ENCODE measurements around the gene RNASEL.
"Not testable (repeated sequence)": the region's sequence is repeated elsewhere in the genome, so short reads cannot be mapped to it uniquely, and the experiment has no call there.

The RNASEL gene

DNA sequence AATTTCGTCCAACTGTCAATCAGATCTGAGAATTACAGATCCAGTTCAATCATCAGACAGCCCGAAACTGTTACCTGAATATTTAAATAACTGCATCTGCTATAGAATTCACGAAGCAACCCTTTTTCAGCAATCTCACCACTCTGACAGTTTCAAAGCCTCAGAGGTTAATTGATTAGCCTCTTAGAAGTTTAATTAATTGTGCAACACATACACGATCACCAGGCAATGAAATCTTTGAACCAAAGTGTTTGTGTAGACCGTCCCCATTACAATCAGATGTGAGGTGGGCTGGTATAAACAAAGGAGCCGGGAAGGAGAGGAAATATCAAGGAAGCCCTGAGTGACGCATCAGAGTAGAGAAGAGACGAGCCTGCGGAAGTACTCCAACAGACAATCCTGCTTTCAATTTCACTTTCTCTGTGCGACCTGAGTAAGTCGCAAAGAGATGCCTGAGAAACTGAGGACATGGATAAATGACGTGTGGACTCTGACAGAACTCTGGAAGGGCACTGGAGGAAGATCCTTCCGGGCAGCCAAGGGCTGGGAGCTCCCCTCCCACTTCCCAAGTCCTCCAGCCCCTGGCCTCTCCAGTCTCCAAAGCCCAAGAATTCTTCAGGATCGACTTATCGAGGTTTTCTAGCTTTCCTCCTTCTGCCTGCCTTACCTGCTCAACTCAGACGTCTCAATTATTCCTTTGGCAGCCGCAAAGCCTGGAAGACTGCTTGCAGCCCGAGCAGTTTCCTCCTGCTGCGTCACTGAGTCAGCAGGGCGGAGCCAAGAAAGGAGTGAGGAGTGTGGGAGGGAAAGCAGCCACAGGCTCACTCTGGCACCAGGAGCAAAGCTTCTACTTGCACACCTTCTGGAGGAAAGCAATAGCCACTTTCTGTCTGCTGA, at the start of gene RNASEL:
TSS of gene RNASEL (minus strand) at position 757 of the 897 bp plus-strand sequence. CDS start 2,450 bp downstream, outside the sequence.
- DNase-seq, result no peak

- no peak for DNase-seq
Measured at GRCh38 chr1:182637769-182638168, 48.7 kb upstream of the RNASEL start.

GRCh38 chr1:182635871-182636270, 46.8 kb upstream of the RNASEL start:
- no peak for DNase-seq

DNA sequence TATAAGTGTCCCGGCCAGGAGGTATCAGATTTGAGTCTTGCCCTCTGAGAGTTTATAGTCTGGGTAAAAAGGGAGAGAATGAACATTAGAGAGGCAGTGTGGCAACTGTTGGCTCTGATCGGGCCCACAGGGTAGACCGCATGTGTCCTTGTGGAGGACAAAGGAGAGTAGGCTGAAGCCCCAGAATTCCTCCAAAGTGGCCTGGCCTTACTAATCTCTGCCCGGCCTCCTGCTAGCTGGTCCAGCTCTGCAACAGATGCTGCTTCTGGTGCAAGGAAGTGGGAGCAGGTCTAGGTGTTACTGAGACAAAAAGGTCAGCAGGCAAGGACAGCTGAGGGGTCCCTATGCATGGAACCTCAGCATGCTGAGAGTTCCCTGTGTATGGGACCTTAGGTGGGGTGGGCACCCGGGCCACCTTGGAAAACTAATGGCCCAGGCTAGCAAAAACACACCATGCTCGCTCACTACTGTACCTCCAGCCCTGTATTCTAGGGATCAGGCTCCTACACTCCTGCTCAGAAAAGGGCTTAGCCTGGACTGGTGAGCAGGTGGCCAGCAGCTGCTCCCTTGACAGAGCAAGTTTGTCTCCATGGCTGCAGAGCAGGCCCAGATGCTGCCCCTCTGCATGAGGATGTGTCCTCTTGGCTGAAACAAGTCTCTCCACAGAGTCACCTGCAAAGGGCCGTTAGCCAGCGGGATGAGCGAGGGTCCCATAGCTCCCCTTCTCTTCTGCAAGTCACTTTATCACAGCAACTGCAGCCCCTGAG, 45.4 kb upstream of the RNASEL start:
- DNase-seq, result no peak

GRCh38 chr1:182633657-182634281, 44.7 kb upstream of the RNASEL start:
- peak; percentile 87 for DNase-seq

GRCh38 chr1:182633031-182633430, 44.0 kb upstream of the RNASEL start:
- DNase-seq, result no peak

DNA sequence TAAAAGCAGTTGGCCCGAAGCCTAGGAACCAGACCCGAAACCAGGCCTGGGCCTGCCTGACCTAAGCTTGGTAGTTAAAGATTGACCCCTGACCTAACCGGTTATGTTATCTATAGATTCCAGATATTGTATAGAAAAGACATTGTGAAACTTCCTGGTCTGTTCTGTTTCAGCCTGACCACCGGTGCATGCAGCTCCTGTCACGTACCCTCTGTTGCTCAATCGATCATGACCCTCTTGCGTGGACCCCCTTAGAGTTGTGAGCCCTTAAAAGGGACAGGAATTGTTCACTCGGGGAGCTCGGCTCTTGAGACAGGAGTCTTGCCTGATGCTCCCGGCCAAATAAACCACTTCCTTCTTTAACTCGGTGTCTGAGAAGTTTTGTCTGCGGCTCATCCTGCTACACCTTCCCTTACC, 43.4 kb upstream of the RNASEL start:
- not testable (repeated sequence) for DNase-seq

- no peak for DNase-seq
Measured at GRCh38 chr1:182631954-182632353, 42.9 kb upstream of the RNASEL start.

DNA sequence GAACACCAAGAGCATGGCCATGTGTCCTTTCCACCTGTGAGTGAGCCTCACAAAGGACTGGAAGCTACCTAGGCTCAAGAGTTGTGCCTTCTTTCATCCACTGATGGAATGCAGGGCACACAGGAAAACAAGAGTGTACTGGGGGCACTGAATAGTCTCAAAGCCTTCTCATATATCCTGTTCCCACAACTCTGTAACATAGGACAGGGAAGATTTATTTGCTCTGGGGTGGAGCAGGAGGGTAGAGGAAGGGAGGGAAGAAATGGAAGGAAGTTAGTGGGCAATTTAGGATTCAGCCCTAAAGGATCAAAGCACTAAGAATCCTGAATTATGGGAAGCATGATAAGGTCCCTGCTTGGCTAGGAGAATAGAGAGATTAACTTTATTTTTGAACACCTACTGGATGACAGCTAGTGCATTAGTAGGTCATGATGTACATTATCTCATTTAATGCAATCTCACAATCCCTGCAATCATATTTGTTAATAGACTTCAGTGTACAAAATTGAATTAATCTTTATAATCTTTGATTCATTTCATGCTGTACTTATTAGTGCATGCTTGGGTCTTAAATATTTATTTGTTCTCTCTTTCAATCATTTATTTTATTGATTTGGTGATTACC, 42.1 kb upstream of the RNASEL start:
- DNase-seq, result no peak

- DNase-seq, result no peak
Measured at GRCh38 chr1:182630586-182630985, 41.5 kb upstream of the RNASEL start.

DNA sequence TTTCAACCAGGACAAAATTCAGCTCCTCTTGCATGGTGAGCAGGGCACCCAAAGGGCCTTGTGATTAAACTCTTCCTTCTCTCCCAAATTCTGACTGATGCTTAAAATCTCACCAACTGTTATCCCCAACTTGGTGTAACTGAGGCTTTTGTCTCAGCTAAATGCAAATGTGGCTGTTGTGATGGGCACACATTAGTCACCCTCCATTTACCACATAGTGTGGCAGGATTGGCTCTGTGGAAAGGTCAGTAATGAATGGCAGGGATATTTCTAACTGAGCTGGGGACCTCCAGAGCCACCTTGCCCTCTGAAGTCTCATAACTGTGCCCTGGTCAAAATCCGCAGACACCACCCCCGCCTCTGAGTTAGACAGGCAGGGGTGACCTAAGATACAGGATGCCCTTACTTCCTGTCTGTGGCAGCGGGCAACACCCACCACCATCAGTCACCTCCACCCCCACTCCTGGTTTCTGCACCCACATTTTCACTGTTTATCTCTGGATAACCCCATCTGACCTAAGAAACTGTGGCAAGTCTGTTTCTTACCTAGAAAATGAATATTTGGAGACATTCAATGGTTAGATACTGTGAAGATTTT, 40.5 kb upstream of the RNASEL start:
- DNase-seq, result no peak

GRCh38 chr1:182629080-182629479, 40.0 kb upstream of the RNASEL start:
- no peak for DNase-seq

GRCh38 chr1:182628657-182629056, 39.6 kb upstream of the RNASEL start:
- DNase-seq, result no peak

- DNase-seq, result no peak
Measured at GRCh38 chr1:182627622-182628021, 38.6 kb upstream of the RNASEL start.

DNA sequence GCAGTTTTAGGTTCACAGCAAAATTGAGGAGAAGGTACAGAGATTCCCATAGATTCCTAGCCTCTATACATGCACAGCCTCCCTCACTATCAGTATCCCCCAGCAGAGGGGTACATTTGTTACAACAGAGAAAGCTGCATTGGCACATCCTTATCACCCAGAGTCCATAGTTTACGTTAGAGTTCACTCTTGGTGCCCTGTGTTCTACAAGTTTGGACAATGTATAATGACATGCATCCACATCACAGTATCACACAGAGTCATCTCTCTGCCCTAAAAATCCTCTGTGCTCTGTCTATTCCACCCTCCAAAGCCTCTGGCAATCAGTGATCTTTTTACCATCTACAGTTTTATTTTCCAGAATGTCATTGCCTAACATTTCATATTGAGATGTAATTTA, 37.5 kb upstream of the RNASEL start:
- DNase-seq, result no peak

GRCh38 chr1:182625719-182626504, 36.9 kb upstream of the RNASEL start:
- DNase-seq, result no peak

- DNase-seq, result no peak
Measured at GRCh38 chr1:182625024-182625423, 36.0 kb upstream of the RNASEL start.

DNA sequence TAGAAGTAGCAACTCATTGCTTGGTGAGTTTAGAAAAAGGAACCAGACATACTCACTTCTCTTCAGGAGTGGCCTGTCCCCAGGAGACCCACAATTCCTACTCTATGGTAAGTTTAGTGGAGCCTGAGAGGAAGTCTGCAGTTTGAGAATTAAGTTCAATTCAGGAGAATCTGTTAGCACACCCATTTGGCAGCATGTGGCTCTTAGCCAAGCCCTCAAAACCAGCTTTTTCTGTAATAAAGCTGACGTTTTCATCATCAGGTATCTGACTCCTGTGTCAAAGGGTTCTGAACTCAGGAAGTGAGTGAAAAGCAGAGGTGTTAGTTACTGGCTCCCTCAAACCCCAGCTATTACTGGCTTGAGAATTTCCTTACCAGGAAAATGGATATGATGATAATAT, 35.5 kb upstream of the RNASEL start:
- DNase-seq, result no peak

DNA sequence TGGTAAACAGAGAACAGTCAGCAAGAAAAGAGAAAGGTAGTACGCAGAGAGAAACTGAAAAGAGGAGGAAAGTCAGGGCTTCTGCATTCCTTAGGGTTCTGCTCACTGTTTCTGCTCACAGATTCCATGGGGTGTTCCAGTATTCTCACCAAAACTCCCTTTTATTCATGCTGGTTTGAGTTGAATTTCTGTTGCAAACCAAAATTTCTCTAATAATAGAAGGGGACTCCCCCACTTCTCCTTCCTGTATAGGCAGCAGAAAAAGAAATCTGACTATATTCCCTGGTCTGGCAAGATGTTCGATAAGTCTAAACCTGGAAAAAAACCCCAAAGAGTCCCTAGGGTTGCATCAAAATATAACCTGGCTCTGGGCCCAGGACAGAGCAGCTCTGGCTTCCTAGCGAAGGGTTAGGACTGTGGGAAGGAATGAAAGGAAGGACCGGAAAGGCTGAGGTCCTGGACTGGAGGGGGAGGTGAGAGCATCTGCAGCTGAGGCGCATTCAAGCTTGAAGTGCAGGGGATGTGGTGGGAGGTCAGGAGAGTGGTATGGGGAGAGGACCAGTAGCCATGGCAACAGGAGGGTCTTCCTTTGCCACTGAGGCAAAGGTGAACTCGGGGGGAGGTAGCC, 34.0 kb upstream of the RNASEL start:
- no peak for DNase-seq

DNA sequence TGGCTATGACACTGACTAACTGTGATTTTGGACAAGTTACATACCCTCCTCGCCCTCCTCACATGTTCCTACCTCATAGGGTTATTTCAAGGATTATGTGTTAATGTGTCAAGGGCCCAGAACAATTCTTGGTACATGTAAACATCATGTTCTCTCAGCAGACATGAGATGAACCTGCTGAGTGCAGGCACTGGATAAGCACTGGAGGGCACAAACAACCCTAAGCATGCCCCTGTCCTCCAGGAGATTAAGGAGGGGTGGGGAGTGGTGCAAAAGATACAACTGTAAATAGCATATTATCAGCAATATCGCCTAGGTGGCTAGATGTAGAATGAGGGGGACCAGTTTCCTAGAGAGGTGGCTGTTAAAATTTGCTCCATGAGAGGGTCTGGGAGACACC, 32.9 kb upstream of the RNASEL start:
- DNase-seq, result no peak

GRCh38 chr1:182620924-182621585, 32.0 kb upstream of the RNASEL start:
- DNase-seq, result no peak
